A549 (cell line): ENCODE measurements around the gene SYTL1.

Source experiments
- CBX8 ChIP-seq: fragments of 200-600 bp; sonication (generic); IDR thresholded peaks from 2 replicates; pipeline ENCODE4 v1.6.1; 2016
- CEBPB ChIP-seq, 2 experiments: fragments of >200 bp in 1 of 2; sonication (Bioruptor Twin) in 1 of 2; formaldehyde crosslinking in 1 of 2; IDR thresholded peaks; 2 replicates each; pipeline ENCODE4 v1.6.1; 2012 to 2016
- CTCF ChIP-seq: fragments of >200 bp; sonication (Bioruptor Twin); formaldehyde crosslinking; IDR thresholded peaks from 3 replicates; pipeline ENCODE4 v1.5.1; 2016
- EP300 ChIP-seq, 2 experiments: fragments of >200 bp; sonication (Bioruptor Twin); formaldehyde crosslinking; IDR thresholded peaks; 2 replicates in 1 of 2; 3 replicates in 1 of 2; pipeline ENCODE4 v1.6.1; 2016 to 2017
- NR3C1 ChIP-seq: fragments of >200 bp; sonication (Bioruptor Twin); formaldehyde crosslinking; IDR thresholded peaks from 3 replicates; pipeline ENCODE4 v1.6.1; 2017
- POLR2A ChIP-seq: IDR thresholded peaks from 2 replicates; pipeline ENCODE4 v1.6.1; 2012; ENCODE audit warnings: mild to moderate bottlenecking, low read length
- RAD21 ChIP-seq, 2 experiments: fragments of >200 bp in 1 of 2; sonication (Bioruptor Twin) in 1 of 2; formaldehyde crosslinking in 1 of 2; IDR thresholded peaks in 1 of 2; conservative IDR thresholded peaks in 1 of 2; 2 replicates in 1 of 2; 3 replicates in 1 of 2; pipeline ENCODE4 v1.6.1; 2012 to 2018; ENCODE audit warnings: inconsistent platforms in 1 of 2
- SREBF2 ChIP-seq: fragments of 450-650 bp; IDR thresholded peaks from 2 replicates; pipeline ENCODE4 v1.6.1; 2014; ENCODE audit warnings: mild to moderate bottlenecking, moderate library complexity
- ZFP36 ChIP-seq: fragments of 450-650 bp; IDR thresholded peaks from 2 replicates; pipeline ENCODE4 v1.6.1; 2014; ENCODE audit warnings: borderline replicate concordance; ENCODE audit not compliant: partially characterized antibody
- TF ChIP-seq, protein P1 (sequence below): IDR thresholded peaks from 2 replicates; pipeline ENCODE4 v1.6.1; 2012; ENCODE audit warnings: low read depth, borderline replicate concordance

- TF ChIP-seq CTCF (peak; percentile 70), CEBPB (IDR thresholded peaks at IDR 0.05) (no peak), NR3C1 (no peak), POLR2A (no peak), SREBF2 (no peak), RAD21 (conservative IDR thresholded peaks at IDR 0.05 in 1 of 2, IDR thresholded peaks at IDR 0.05 in 1 of 2) (peak; percentile 71 to 74), ZFP36 (no peak), EP300 (IDR thresholded peaks at IDR 0.05) (no peak), CBX8 (no peak)
- TF ChIP-seq, protein P1, sequence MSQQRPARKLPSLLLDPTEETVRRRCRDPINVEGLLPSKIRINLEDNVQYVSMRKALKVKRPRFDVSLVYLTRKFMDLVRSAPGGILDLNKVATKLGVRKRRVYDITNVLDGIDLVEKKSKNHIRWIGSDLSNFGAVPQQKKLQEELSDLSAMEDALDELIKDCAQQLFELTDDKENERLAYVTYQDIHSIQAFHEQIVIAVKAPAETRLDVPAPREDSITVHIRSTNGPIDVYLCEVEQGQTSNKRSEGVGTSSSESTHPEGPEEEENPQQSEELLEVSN: no peak
These were observed 46.6 kb downstream of the SYTL1 start for GRCh38 chr1:27388337-27389005.
